ENCODE results near the gene PCDH8.

Gene PCDH8

GRCh38 chr13:52811841-52812240, 36.6 kb downstream of the PCDH8 start:
- DNase-seq (ENCODE audit: low read depth) = no peak

DNA sequence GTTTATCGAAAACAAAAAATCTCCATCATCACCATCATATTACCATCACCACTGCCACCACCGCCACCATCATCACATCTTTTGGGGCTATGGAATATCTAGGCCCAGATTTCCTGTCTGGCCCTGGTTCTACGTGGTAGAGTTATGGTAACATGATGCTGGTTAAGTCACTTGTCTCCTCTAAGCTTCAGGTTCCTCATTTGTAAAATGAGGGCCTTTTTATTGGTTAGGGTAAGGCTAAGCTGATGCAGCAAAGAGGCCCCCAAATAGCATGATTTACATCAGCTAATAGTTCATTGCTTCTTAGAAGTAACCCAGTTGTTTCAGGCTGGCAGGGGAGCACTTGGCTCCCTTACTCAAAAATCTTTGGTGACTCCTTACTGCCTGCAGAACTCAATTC, 37.9 kb downstream of the PCDH8 start:
- DNase-seq (ENCODE audit: low read depth) = no peak

GRCh38 chr13:52810011-52810410, 38.4 kb downstream of the PCDH8 start:
- no peak for DNase-seq (ENCODE audit: low read depth)

DNA sequence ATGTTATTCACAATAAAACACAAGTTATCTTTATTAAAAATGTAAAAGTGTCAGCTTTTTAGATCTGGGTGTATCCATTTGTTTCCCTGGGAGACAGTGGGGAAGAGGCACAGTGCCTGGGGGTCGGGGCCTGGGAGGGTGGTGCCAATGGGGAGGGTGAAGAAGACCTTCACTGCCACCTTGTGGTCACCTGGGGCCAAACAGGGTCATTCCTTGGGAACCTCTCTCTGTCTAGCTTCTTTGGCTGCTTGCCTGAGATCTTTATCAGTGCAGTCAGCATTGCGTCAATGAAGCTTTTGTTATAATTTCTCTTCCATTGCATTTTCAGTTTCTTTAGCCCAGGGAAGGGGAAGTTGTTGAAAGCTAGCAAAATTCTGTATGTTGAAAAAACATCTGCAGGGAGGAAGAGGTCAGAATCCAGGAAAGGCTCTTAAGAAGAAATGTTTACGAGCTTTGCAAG, 39.1 kb downstream of the PCDH8 start:
- DNase-seq (ENCODE audit: low read depth) = no peak

DNA sequence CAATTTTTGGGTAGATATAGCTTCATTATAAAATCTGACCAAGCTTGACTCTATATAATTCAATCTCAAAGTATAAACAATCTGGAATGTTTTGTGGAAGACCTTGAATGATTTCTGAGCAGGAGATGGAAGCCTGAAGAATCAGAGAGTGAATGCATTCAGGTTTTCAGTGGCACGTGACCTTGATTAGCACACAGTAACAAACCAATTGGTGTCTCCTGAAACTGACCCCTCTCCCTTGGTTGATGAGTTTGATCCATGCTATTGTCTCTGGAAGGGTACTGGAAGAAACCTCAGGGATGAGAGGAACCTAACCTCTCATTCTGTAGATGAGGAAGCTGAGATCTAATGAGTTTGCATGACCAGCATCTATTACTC, 39.6 kb downstream of the PCDH8 start:
- no peak for DNase-seq (ENCODE audit: low read depth)

DNA sequence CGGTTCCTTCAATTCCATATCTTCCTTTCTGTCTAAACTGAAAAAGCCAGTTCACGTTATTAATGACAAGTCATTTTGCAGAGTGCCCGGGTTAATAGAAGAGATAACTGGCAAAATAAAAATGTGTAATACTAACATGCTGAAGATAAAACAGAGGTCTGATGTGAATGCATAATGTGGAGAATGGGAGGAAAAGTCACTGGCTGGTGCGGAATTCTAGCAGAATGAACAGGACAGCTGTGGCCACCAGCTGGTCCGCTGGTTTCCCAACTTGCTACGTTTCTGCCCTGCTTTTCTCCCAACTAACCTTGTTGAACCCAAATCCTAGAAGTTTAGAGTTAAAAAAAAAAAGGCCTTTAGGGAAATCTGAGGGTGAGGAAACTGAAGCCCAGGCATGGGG, 42.4 kb downstream of the PCDH8 start:
- no peak for DNase-seq (ENCODE audit: low read depth)

GRCh38 chr13:52804202-52804641, 44.2 kb downstream of the PCDH8 start:
- DNase-seq (ENCODE audit: low read depth) = no peak

DNA sequence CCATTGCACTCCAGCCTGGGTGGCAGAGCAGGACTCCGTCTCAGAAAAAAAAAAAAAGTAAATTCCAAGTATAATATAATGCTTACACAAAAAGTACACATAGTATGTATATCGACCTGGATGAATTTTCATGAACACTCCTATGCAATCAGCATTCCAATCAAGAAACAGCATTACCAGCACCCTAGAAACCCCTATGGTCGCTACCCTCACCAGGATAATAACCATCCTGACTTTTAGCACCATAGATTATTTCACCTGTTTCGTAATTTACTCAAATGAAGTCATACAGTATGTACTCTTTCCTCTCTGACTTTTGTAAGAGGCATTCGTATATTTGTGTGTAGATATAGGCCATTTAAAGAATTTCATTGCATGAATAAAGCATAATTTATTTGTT, 47.6 kb downstream of the PCDH8 start:
- DNase-seq (ENCODE audit: low read depth) = no peak

DNA sequence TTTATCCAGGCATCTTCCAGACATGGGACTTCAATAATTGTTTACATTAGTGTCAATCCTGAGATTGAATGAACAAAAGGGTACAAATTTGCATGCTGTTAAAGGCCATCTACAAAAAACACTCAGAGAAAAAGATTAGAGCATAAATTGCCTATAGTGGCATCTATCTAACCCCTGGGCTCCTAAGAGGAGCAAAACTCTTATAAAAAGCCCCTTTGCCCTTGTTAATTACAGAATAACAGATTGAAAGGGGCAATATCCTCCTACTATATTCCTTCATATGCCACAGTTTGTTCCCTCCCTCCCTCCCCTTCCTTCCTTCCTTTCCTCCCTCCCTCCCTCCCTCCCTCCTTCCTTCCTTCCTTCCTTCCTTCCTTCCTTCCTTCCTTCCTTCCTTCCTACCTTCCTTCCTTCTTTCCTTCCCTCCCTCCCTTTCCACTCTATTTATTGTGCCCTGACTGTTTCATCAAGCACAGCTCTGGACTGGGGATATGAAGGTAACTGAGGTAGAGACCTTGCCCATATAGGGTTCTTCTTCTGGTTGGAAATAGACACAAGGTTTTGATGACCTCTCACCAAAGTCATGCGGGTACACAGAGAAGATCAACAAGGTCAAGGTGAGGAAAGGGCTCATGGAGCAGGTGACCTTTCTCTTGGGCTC, 49.5 kb downstream of the PCDH8 start:
- no peak for DNase-seq (ENCODE audit: low read depth)

DNA sequence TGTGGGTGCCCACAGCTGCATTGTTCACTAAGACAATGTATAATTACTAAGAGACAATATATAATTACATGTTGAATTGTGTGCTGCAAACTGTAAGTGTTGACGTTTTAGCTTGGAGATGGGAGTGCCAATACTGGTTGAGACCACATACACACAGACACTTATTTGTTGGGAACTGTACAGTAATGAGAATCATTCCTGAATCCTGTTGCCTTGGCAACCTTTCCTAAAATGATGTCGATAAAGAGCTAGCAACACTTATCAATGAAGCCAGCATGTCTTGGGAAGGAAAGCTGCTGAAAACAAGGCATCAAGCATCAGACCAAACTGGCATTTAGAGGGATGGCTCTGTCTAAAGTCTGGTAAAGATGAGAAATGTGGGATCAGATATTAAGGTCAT, 51.3 kb downstream of the PCDH8 start:
- DNase-seq (ENCODE audit: low read depth) = no peak

DNA sequence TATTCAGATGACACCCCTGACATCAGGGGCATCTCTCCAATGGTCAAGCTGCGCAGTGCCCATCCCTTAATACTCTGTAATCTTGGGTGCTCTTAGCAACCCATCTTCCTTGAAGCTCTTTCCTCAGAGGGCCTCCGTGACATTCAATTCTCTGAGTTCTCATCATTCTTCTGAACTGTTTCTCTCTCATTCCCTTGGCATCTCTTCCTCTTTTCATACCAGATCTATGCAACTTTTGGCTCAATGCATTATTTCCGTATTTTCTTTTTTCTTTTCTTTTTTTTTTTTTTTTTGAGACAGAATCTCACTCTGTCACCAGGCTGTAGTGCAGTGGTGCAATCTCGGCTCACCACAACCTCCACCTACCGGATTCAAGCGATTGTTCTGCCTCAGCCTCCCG, 53.9 kb downstream of the PCDH8 start:
- no peak for DNase-seq (ENCODE audit: low read depth)

DNA sequence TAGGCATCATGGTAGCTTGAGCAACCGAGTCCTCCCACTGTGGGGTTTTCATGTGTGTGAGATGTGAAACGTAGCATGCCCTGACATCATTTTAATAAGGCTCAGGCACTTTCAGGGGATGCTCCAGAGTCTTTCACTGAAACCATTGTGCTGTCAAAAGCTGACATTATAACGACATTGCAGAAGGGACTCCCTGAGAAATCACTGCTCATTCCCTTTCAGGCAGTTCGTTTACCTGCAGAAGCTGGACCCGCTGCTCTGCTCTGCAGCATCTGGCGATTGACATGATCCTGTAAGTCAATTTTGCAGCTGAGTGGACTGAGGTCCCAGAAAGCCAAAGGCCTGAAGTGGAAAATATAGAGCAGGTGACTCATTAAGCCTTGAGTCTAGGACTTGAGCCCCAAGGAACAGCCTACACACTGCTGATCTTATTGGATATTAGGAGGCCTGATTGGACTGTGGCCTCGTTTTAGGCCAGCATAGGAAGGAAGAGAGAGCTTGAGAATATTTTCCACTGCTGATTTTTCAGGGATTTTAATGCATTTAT, 54.9 kb downstream of the PCDH8 start:
- DNase-seq (ENCODE audit: low read depth) = no peak
